ENCODE results near the gene TRIB2. TPM values are rescaled to one million over a fixed set of nuclear protein-coding genes. Genes with fewer than 3 reads are reported as not detected.
A peak's percentile ranks its signal among the peaks of the same experiment; 100 is the strongest.

Gene TRIB2
- total and polyA plus RNA-seq, 2 donors (not counting 3 experiments of a cell fraction or from before 2014, with no cell fraction given), result 15.8 to 20.5 TPM

GRCh38 chr2:12674644-12675328 is 42.0 kb upstream of the TRIB2 start:
- POLR2A ChIA-PET, result no interaction called here
- H2AFZ ChIP-seq (ENCODE audit: low read depth, low read length), result no peak overlapping the region
- no peak for TF ChIP-seq POLR2A (IDR thresholded peaks at IDR 0.05; ENCODE audit: low read depth, low read length)
- no peak for TF ChIP-seq MAX (IDR thresholded peaks at IDR 0.05; ENCODE audit: insufficient read depth, insufficient read length)
- TF ChIP-seq JUN (IDR thresholded peaks at IDR 0.05; ENCODE audit: borderline replicate concordance, insufficient read depth, insufficient read length, low read depth), result no peak
- no peak for TF ChIP-seq GATA2 (IDR thresholded peaks at IDR 0.05; ENCODE audit: insufficient read depth, insufficient read length, low read depth, low read length)
- no peak for TF ChIP-seq EZH2 (IDR thresholded peaks at IDR 0.05; ENCODE audit: borderline replicate concordance, low read depth, low read length, severe bottlenecking)
- no peak for TF ChIP-seq MYC (IDR thresholded peaks at IDR 0.05; ENCODE audit: low read depth, low read length)
- TF ChIP-seq POLR2AphosphoS5 (IDR thresholded peaks at IDR 0.05; ENCODE audit: insufficient read depth, low read depth, low read length), result no peak
- no peak for TF ChIP-seq FOS (IDR thresholded peaks at IDR 0.05; ENCODE audit: borderline replicate concordance, insufficient read depth, low read length)
- TF ChIP-seq CTCF (IDR thresholded peaks at IDR 0.05; ENCODE audit: extremely low read depth in 1 of 2, insufficient read depth in 1 of 2, low read depth in 1 of 2, low read length in 2 of 2), result no peak
- CTCF ChIA-PET, result interaction anchor here (0.9 to 4.9 kb wide), 5 partner anchors 11 to 332 kb away, joined by 3 to 36 read pairs (median 5); partner anchors contain the start of gene TRIB2
- no peaks in the 10 kb centered on the region for H3K9me1 ChIP-seq (replicated peaks; ENCODE audit: control insufficient read depth, extremely low read depth, insufficient read depth, low read length)
- no peaks in the 10 kb centered on the region for H3K79me2 ChIP-seq (ENCODE audit: control insufficient read depth, insufficient read depth, low read length)
- peak overlapping the region; percentile 26 for H3K4me2 ChIP-seq (ENCODE audit: insufficient read depth, low read length)
- FAIRE-seq, result no peak
- dilution Hi-C loops (cut with MboI; ENCODE audit: extremely low pct_ligation_motif_present, low sequenced_read_pairs), result no loop called here
- no peaks in the 10 kb centered on the region for H3K36me3 ChIP-seq (ENCODE audit: control insufficient read depth in 2 of 2, extremely low read depth in 1 of 2, insufficient read depth in 2 of 2, low read length in 2 of 2)
- H4K20me1 ChIP-seq (replicated peaks; ENCODE audit: control insufficient read depth, extremely low read depth, insufficient read depth, low read length), result no peaks in the 10 kb centered on the region
- H3K9ac ChIP-seq (replicated peaks; ENCODE audit: extremely low read depth, insufficient read depth, low read length), result no peak overlapping the region
- no peak overlapping the region for H3K4me3 ChIP-seq (replicated peaks in 1 of 3; ENCODE audit: insufficient read depth in 1 of 3, low read depth in 1 of 3, low read length in 3 of 3)
- BruUV-seq (replicated peaks), result TSS peak; percentile 59
- no peaks in the 10 kb centered on the region for H3K27me3 ChIP-seq (ENCODE audit: control insufficient read depth in 2 of 2, insufficient read depth in 2 of 2, low read length in 2 of 2)
- no peaks in the 10 kb centered on the region for H3K9me3 ChIP-seq (replicated peaks; ENCODE audit: control insufficient read depth, insufficient read depth, low read length)
- no peak for DNase-seq (ENCODE audit: low read depth, low spot score)
- intact Hi-C loops (cut with micrococcal nuclease), result loop anchor here (1.0 to 5.0 kb wide), 6 partner anchors 9 to 517 kb away; partner anchors contain the start of gene TRIB2
- peak overlapping the region; percentile 81 for H3K27ac ChIP-seq (ENCODE audit: insufficient read depth, low read depth, low read length)
- H3K4me1 ChIP-seq (ENCODE audit: control insufficient read depth, extremely low read depth, insufficient read depth, low read length), result peaks cover 33% of the 10 kb centered on the region
